Panc1 (cell line): Measurements from ENCODE around the gene SPATA7. TPM values are rescaled to one million over a fixed set of nuclear protein-coding genes. Genes with fewer than 3 reads are reported as not detected.

ENCODE experiments used
- ATAC-seq: fragments of 200-7000 bp; cut with Tn5 transposase; 2 replicates; pipeline ENCODE4 v1.9.1; 2020; ENCODE audit warnings: mild to moderate bottlenecking, moderate library complexity
- BruUV-seq: library from RNA; stranded (reverse); fragments of 400-500 nt; replicated peaks from 2 replicates; lab custom pipeline; 2021; lab: Mats Ljungman, UMichigan
- CTCF ChIA-PET: fragments of 300-600 bp; sonication (Branson Sonifier 250); formaldehyde crosslinking; loops from one replicate; lab custom pipeline; 2022; ENCODE audit warnings: antibody characterized with exemption; lab: Charles Lee
- POLR2A ChIA-PET: fragments of 300-600 bp; sonication (Branson Sonifier 250); formaldehyde crosslinking; loops from one replicate; lab custom pipeline; 2022; ENCODE audit warnings: antibody characterized with exemption; lab: Charles Lee
- DNase-seq: peaks from one replicate; pipeline ENCODE4 v3.0.0-alpha.2; 2010; ENCODE audit warnings: low read depth, low spot score
- H3K27ac ChIP-seq: 2 replicates; pipeline ENCODE4 v1.5.1; 2011; ENCODE audit warnings: mild to moderate bottlenecking, low read length, inconsistent platforms
- H3K27me3 ChIP-seq: fragments of 200-500 bp; sonication (Bioruptor generic); 2 replicates; pipeline ENCODE4 v1.6.0; 2014; ENCODE audit warnings: low read length, inconsistent platforms; ENCODE audit not compliant: control insufficient read depth, insufficient read depth
- H3K36me3 ChIP-seq: fragments of 200-500 bp; sonication (Bioruptor generic); 2 replicates; pipeline ENCODE4 v1.5.1; 2014; ENCODE audit warnings: inconsistent platforms, mild to moderate bottlenecking, low read length, moderate library complexity; ENCODE audit not compliant: control insufficient read depth, insufficient read depth
- H3K4me1 ChIP-seq: 2 replicates; pipeline ENCODE4 v1.5.1; 2011; ENCODE audit warnings: inconsistent platforms, mild to moderate bottlenecking, low read length, moderate library complexity; ENCODE audit not compliant: control insufficient read depth, insufficient read depth
- H3K4me3 ChIP-seq, 2 experiments: 2 replicates each; pipeline ENCODE4 v1.5.1; 2011 to 2012; ENCODE audit warnings: low read depth in 2 of 2, low read length in 2 of 2, mild to moderate bottlenecking in 2 of 2, inconsistent platforms in 1 of 2, moderate library complexity in 1 of 2
- H3K9me3 ChIP-seq: fragments of 200-500 bp; sonication (Bioruptor generic); 2 replicates; pipeline ENCODE4 v1.5.1; 2014; ENCODE audit warnings: low read depth, mild to moderate bottlenecking, inconsistent platforms, low read length, moderate library complexity; ENCODE audit not compliant: control insufficient read depth, insufficient read depth
- CTCF ChIP-seq: fragments of 450-650 bp; IDR thresholded peaks from 2 replicates; pipeline ENCODE4 v1.5.1; 2017; ENCODE audit warnings: mild to moderate bottlenecking
- POLR2AphosphoS5 ChIP-seq: IDR thresholded peaks from 2 replicates; pipeline ENCODE4 v1.6.1; 2012; ENCODE audit warnings: mild to moderate bottlenecking, low read depth, low read length, moderate library complexity
- REST ChIP-seq, 2 experiments: IDR thresholded peaks; 2 replicates each; pipeline ENCODE4 v1.6.1; 2011 to 2012; ENCODE audit warnings: low read depth in 2 of 2, control low read depth in 1 of 2, low read length in 1 of 2, mild to moderate bottlenecking in 1 of 2, moderate library complexity in 1 of 2; ENCODE audit not compliant: insufficient read depth in 1 of 2
- SIN3A ChIP-seq: IDR thresholded peaks from 2 replicates; pipeline ENCODE4 v1.6.1; 2012; ENCODE audit warnings: low read depth, mild to moderate bottlenecking, low read length, moderate library complexity, borderline replicate concordance; ENCODE audit not compliant: insufficient read depth
- TCF7L2 ChIP-seq: IDR thresholded peaks from 2 replicates; pipeline ENCODE4 v1.6.1; 2011; ENCODE audit warnings: mild to moderate bottlenecking, low read depth, low read length, inconsistent platforms
- in situ Hi-C: cut with HindIII; loops from 2 replicates; pipeline ENCODE4 v1.10.0; 2016; ENCODE audit warnings: low sequenced_read_pairs, low pct_unique_long_range_greater_than_20kb
- intact Hi-C: fragments of 100-400 bp; cut with micrococcal nuclease; formaldehyde crosslinking; loops from one replicate; pipeline ENCODE4 v1.10.0; 2022; ENCODE audit not compliant: unreplicated experiment
- total RNA-seq: library from RNA; stranded (reverse); gene quantifications from one replicate; pipeline ENCODE4 v1.2.1, GENCODE V29; 2021; ENCODE audit not compliant: unreplicated experiment

Gene SPATA7
- total RNA-seq, 1 experiment from 2014 or later: 4.0 TPM

DNA sequence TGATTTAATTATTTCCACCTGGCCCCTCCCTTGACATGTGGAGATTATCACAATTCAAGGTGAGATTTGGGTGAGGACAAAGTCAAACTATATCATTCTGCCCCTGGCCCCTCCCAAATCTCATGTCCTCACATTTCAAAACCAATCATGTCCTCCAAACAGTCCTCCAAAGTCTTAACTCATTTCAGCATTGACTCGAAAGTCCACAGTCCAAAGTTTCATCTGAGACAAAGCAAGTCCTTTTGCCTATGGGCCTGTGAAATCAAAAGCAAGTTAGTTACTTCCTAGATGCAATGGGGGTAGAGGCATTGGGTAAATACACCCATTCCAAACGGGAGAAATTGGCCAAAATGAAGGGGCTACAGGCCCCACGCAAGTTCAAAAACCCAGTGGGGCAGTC, 31.1 kb upstream of the SPATA7 start:
- intact Hi-C loops (no loop called here), in situ Hi-C loops (no loop called here)
- Histone ChIP-seq H3K27ac (no peak overlapping the region), H3K36me3 (no peaks in the 10 kb centered on the region), H3K27me3 (no peaks in the 10 kb centered on the region), H3K4me1 (no peaks in the 10 kb centered on the region), H3K9me3 (no peaks in the 10 kb centered on the region), H3K4me3 (no peak overlapping the region)
- no TSS peak for BruUV-seq
- ChIA-PET POLR2A (no interaction called here), CTCF (no interaction called here)
- no peak for TF ChIP-seq SIN3A
- no peak for TF ChIP-seq CTCF
- TF ChIP-seq TCF7L2: no peak
- TF ChIP-seq POLR2AphosphoS5: no peak
- TF ChIP-seq REST (IDR thresholded peaks at IDR 0.05; ENCODE audit: insufficient read depth in 1 of 2, low read depth in 2 of 2, low read length in 1 of 2): no peak
- DNase-seq: no peak
- no peak for ATAC-seq

- H3K27me3 ChIP-seq: no peaks in the 10 kb centered on the region
- ChIA-PET CTCF (no interaction called here), POLR2A (no interaction called here)
- no peaks in the 10 kb centered on the region for H3K9me3 ChIP-seq
- in situ Hi-C loops: no loop called here
- no peaks in the 10 kb centered on the region for H3K36me3 ChIP-seq
- no TSS peak for BruUV-seq
- ATAC-seq: no peak
- no peak for DNase-seq
- intact Hi-C loops: no loop called here
- no peaks in the 10 kb centered on the region for H3K4me1 ChIP-seq
- H3K27ac ChIP-seq: no peak overlapping the region
- H3K4me3 ChIP-seq: no peak overlapping the region
- no peak for TF ChIP-seq REST (IDR thresholded peaks at IDR 0.05; ENCODE audit: insufficient read depth in 1 of 2, low read depth in 2 of 2, low read length in 1 of 2)
Measured at GRCh38 chr14:88359500-88359899, 26.0 kb upstream of the SPATA7 start.
